VCaP (cell line): ENCODE data around the gene ALPG.
A peak's percentile ranks its signal among the peaks of the same experiment; 100 is the strongest.
"Not testable (repeated sequence)": the region's sequence is repeated elsewhere in the genome, so short reads cannot be mapped to it uniquely, and the experiment has no call there.

Source experiments
- H3K27ac ChIP-seq: fragments of 450-650 bp; 2 replicates; pipeline ENCODE4 v1.5.1; 2017
- CTCF ChIP-seq: fragments of 450-650 bp; conservative IDR thresholded peaks from 2 replicates; pipeline ENCODE4 v1.5.1; 2017; ENCODE audit warnings: mild to moderate bottlenecking, moderate library complexity

Gene ALPG

GRCh38 chr2:232436381-232437194, 29.9 kb downstream of the ALPG start:
- no peak overlapping the region for H3K27ac ChIP-seq
- no peak for TF ChIP-seq CTCF

- no peak for TF ChIP-seq CTCF
- no peak overlapping the region for H3K27ac ChIP-seq
Measured at GRCh38 chr2:232437195-232437571, 30.5 kb downstream of the ALPG start.

GRCh38 chr2:232438091-232438490, 31.4 kb downstream of the ALPG start:
- H3K27ac ChIP-seq: no peak overlapping the region
- no peak for TF ChIP-seq CTCF

GRCh38 chr2:232438951-232439757, 32.5 kb downstream of the ALPG start:
- H3K27ac ChIP-seq: no peak overlapping the region
- peak; percentile 74 for TF ChIP-seq CTCF

GRCh38 chr2:232439758-232440135, 33.1 kb downstream of the ALPG start:
- no peak overlapping the region for H3K27ac ChIP-seq
- no peak; the same call in none of the 2 replicates for TF ChIP-seq CTCF

- not testable (repeated sequence) for H3K27ac ChIP-seq
- peak; percentile 92 for TF ChIP-seq CTCF
Measured at GRCh38 chr2:232440220-232441018, 33.8 kb downstream of the ALPG start.

- no peak overlapping the region for H3K27ac ChIP-seq
- no peak for TF ChIP-seq CTCF
Measured at GRCh38 chr2:232441147-232441651, 34.6 kb downstream of the ALPG start.

- H3K27ac ChIP-seq: not testable (repeated sequence)
Measured at GRCh38 chr2:232441922-232442321, 35.3 kb downstream of the ALPG start.

GRCh38 chr2:232442431-232442830, 35.8 kb downstream of the ALPG start:
- H3K27ac ChIP-seq: not testable (repeated sequence)

GRCh38 chr2:232443047-232443446, 36.4 kb downstream of the ALPG start:
- not testable (repeated sequence) for H3K27ac ChIP-seq
